GM19240 (cell line): ENCODE measurements around the gene ANKRD29.
"Not testable (repeated sequence)": the region's sequence is repeated elsewhere in the genome, so short reads cannot be mapped to it uniquely, and the experiment has no call there.

Experiments used
- DNase-seq: peaks from one replicate; pipeline ENCODE4 v3.0.0; 2011; ENCODE audit warnings: low spot score; ENCODE audit not compliant: insufficient read length

ANKRD29 gene

GRCh38 chr18:23645568-23646175, 17.0 kb downstream of the ANKRD29 start:
- DNase-seq, result no peak

- no peak for DNase-seq
Observed at GRCh38 chr18:23643815-23644490, 18.8 kb downstream of the ANKRD29 start.

- no peak for DNase-seq
Observed at GRCh38 chr18:23641937-23642666, 20.6 kb downstream of the ANKRD29 start.

GRCh38 chr18:23641143-23641720, 21.5 kb downstream of the ANKRD29 start:
- no peak for DNase-seq

GRCh38 chr18:23640052-23640451, 22.7 kb downstream of the ANKRD29 start:
- DNase-seq, result no peak

- not testable (repeated sequence) for DNase-seq
Observed at GRCh38 chr18:23636433-23636832, 26.3 kb downstream of the ANKRD29 start.

- DNase-seq, result no peak
Observed at GRCh38 chr18:23636071-23636399, 26.7 kb downstream of the ANKRD29 start.

GRCh38 chr18:23635283-23636070, 27.2 kb downstream of the ANKRD29 start:
- no peak for DNase-seq

GRCh38 chr18:23634692-23635091, 28.0 kb downstream of the ANKRD29 start:
- no peak for DNase-seq

- DNase-seq, result no peak
Observed at GRCh38 chr18:23632615-23633014, 30.1 kb downstream of the ANKRD29 start.

GRCh38 chr18:23631746-23632145, 31.0 kb downstream of the ANKRD29 start:
- DNase-seq, result no peak

GRCh38 chr18:23631312-23631711, 31.4 kb downstream of the ANKRD29 start:
- no peak for DNase-seq

GRCh38 chr18:23629444-23629946, 33.2 kb downstream of the ANKRD29 start:
- no peak for DNase-seq

GRCh38 chr18:23627970-23628369, 34.7 kb downstream of the ANKRD29 start:
- no peak for DNase-seq

GRCh38 chr18:23627321-23627720, 35.4 kb downstream of the ANKRD29 start:
- DNase-seq, result no peak

- no peak for DNase-seq
Observed at GRCh38 chr18:23626451-23627279, 36.0 kb downstream of the ANKRD29 start.

GRCh38 chr18:23623040-23623439, 39.7 kb downstream of the ANKRD29 start:
- DNase-seq, result no peak

- no peak for DNase-seq
Observed at GRCh38 chr18:23619388-23619881, 43.3 kb downstream of the ANKRD29 start.

- DNase-seq, result no peak
Observed at GRCh38 chr18:23618862-23619387, 43.8 kb downstream of the ANKRD29 start.

- no peak for DNase-seq
Observed at GRCh38 chr18:23617412-23618014, 45.2 kb downstream of the ANKRD29 start.
